ENCODE results near the gene NEUROG1.

The NEUROG1 gene

GRCh38 chr5:135526924-135527323 lies 8.8 kb downstream of the NEUROG1 start:
- no peak for DNase-seq (ENCODE audit: low read depth)
- no peak for TF ChIP-seq CTCF (IDR thresholded peaks at IDR 0.05; ENCODE audit: control insufficient read depth, extremely low read depth, insufficient read depth)
- H3K4me3 ChIP-seq (ENCODE audit: low read depth, low read length), result no peak overlapping the region

- DNase-seq (ENCODE audit: low read depth), result no peak
- no peak for TF ChIP-seq CTCF (IDR thresholded peaks at IDR 0.05; ENCODE audit: control insufficient read depth, extremely low read depth, insufficient read depth)
- no peak overlapping the region for H3K4me3 ChIP-seq (ENCODE audit: low read depth, low read length)
These were observed 13.8 kb downstream of the NEUROG1 start for GRCh38 chr5:135521964-135522363.

GRCh38 chr5:135517631-135518030 lies 18.1 kb downstream of the NEUROG1 start:
- DNase-seq (ENCODE audit: low read depth), result no peak

GRCh38 chr5:135514116-135514515 lies 21.6 kb downstream of the NEUROG1 start:
- DNase-seq (ENCODE audit: low read depth), result no peak
- H3K4me3 ChIP-seq (ENCODE audit: low read depth, low read length), result no peak overlapping the region
- TF ChIP-seq CTCF (IDR thresholded peaks at IDR 0.05; ENCODE audit: control insufficient read depth, extremely low read depth, insufficient read depth), result no peak

More at GRCh38 chr5:135517631-135518030, 18.1 kb downstream of the NEUROG1 start:
- TF ChIP-seq CTCF (IDR thresholded peaks at IDR 0.05; ENCODE audit: control insufficient read depth, extremely low read depth, insufficient read depth), result no peak
- H3K4me3 ChIP-seq (ENCODE audit: low read depth, low read length), result no peak overlapping the region

GRCh38 chr5:135511761-135512575 lies 23.8 kb downstream of the NEUROG1 start:
- TF ChIP-seq CTCF (IDR thresholded peaks at IDR 0.05; ENCODE audit: control insufficient read depth, extremely low read depth, insufficient read depth), result no peak
- H3K4me3 ChIP-seq (ENCODE audit: low read depth, low read length), result no peak overlapping the region
- no peak for DNase-seq (ENCODE audit: low read depth)

GRCh38 chr5:135509995-135510394 lies 25.8 kb downstream of the NEUROG1 start:
- DNase-seq (ENCODE audit: low read depth), result no peak
- no peak for TF ChIP-seq CTCF (IDR thresholded peaks at IDR 0.05; ENCODE audit: control insufficient read depth, extremely low read depth, insufficient read depth)
- no peak overlapping the region for H3K4me3 ChIP-seq (ENCODE audit: low read depth, low read length)

Measured in LNCaP clone FGC (cell line).